Spleen (tissue), 11 donors: Measurements from ENCODE around the gene FGD4. TPM values are rescaled to one million over a fixed set of nuclear protein-coding genes. Genes with fewer than 3 reads are reported as not detected.

Experiments used
- DNase-seq: peaks from one replicate; pipeline ENCODE4 v3.0.0-alpha.2; 2020
- H3K27ac ChIP-seq, 8 donors: fragments of 200-600 bp; sonication (generic) in 7 of 8; 1 replicate in 4 of 8; 2 replicates in 4 of 8; pipeline versions ENCODE4 v1.5.0 to v1.8.0; 2016 to 2021; ENCODE audit warnings: inconsistent platforms in 4 of 8, mild to moderate bottlenecking in 4 of 8, moderate library complexity in 1 of 8
- H3K27me3 ChIP-seq, 7 donors: fragments of 200-600 bp; sonication (generic) in 6 of 7; replicated peaks in 1 of 7; 1 replicate in 4 of 7; 2 replicates in 3 of 7; pipeline versions ENCODE4 v1.5.0 to v1.8.0; 2016 to 2021; ENCODE audit warnings: inconsistent platforms in 3 of 7, mild to moderate bottlenecking in 1 of 7
- H3K36me3 ChIP-seq, 6 donors: fragments of 200-600 bp; sonication (generic) in 5 of 6; 1 replicate in 4 of 6; 2 replicates in 2 of 6; pipeline versions ENCODE4 v1.5.0 to v1.8.0; 2016 to 2021; ENCODE audit warnings: inconsistent platforms in 2 of 6
- H3K4me1 ChIP-seq, 6 donors: fragments of 200-600 bp; sonication (generic) in 5 of 6; 1 replicate in 3 of 6; 2 replicates in 3 of 6; pipeline versions ENCODE4 v1.5.0 to v1.8.0; 2016 to 2021; ENCODE audit warnings: inconsistent platforms in 3 of 6
- H3K4me3 ChIP-seq, 8 donors: fragments of 200-600 bp; sonication (generic) in 7 of 8; 1 replicate in 4 of 8; 2 replicates in 4 of 8; pipeline versions ENCODE4 v1.5.0 to v1.8.0; 2016 to 2021; ENCODE audit warnings: inconsistent platforms in 4 of 8, mild to moderate bottlenecking in 4 of 8, moderate library complexity in 2 of 8
- H3K9me3 ChIP-seq, 8 donors: fragments of 200-600 bp; sonication (generic) in 7 of 8; 1 replicate in 4 of 8; 2 replicates in 4 of 8; pipeline versions ENCODE4 v1.5.0 to v1.8.0; 2016 to 2021; ENCODE audit warnings: inconsistent platforms in 4 of 8
- CTCF ChIP-seq, 11 experiments: fragments of 200-600 bp in 7 of 11; fragments of 450-650 bp in 4 of 11; sonication (generic) in 4 of 11; IDR thresholded peaks in 8 of 11; conservative IDR thresholded peaks in 3 of 11; 1 replicate in 7 of 11; 2 replicates in 4 of 11; pipeline versions ENCODE4 v1.4.0 to v1.8.0; 2016 to 2021; ENCODE audit warnings: antibody characterized with exemption in 11 of 11, inconsistent platforms in 4 of 11, mild to moderate bottlenecking in 1 of 11
- POLR2A ChIP-seq, 3 donors: fragments of 450-650 bp; IDR thresholded peaks; one replicate each; pipeline ENCODE4 v1.5.1; 2017; ENCODE audit warnings: antibody characterized with exemption in 3 of 3, mild to moderate bottlenecking in 1 of 3
- POLR2AphosphoS5 ChIP-seq, 3 donors: sonication (generic); formaldehyde crosslinking; IDR thresholded peaks; one replicate each; pipeline ENCODE4 v1.5.1; 2017; ENCODE audit warnings: antibody characterized with exemption in 3 of 3
- WGBS, 5 donors: extraction: QIAGEN DNeasy Blood & Tissue Kit in 3 of 5; methylation state at CpG; one replicate each; pipeline versions ENCODE4 v1.1.5 to v1.1.7; 2013 to 2018; 5-methylcytosine and 5-hydroxymethylcytosine counted together
- intact Hi-C: fragments of 100-400 bp; cut with DNase I; formaldehyde crosslinking; loops from one replicate; pipeline ENCODE4 v1.15.0; 2023; ENCODE audit warnings: low total_unique reads
- polyA plus RNA-seq, 3 donors: library from polyadenylated mRNA; stranded (reverse); fragments of 200-250 nt; gene quantifications; one replicate each; pipeline ENCODE4 v1.2.1, GENCODE V29; 2013
- total RNA-seq, 7 donors: library from RNA; depleted of rRNA in 3 of 7; stranded (reverse); fragments of >200 nt in 3 of 7; fragmentation: NEBNext Ultra II Directional in 4 of 7; extraction: Animal tissue kit (Norgen Biotek cat#: 25700) in 4 of 7; gene quantifications; one replicate each; pipeline versions ENCODE4 v1.1.0 to v1.2.1, GENCODE V29; 2016 to 2021
- donor health status: healthy with polysubstance abuse.
- donor health status: DM: no; HTN: no; CAD: no; lungs with moderate emphysema.
- donor health status: DM: no; HTN: no; CAD: no.
- donor health status: Bipolar disorder and iron deficiency.
- donor health status: healthy.
- donor health status: DM: no; HTN: no; CAD: no.
- donor health status: DM: yes; HTN: yes; CAD: no.

FGD4 gene
- total and polyA plus RNA-seq, 10 donors: 1.0 to 44.4 (median 25.7) TPM

- Histone ChIP-seq H3K4me1 (peaks cover 18 to 63% (median 38%) of the 10 kb centered on the region in 6 donors), H3K27me3 (no peaks in the 10 kb centered on the region), H3K9me3 (no peaks in the 10 kb centered on the region), H3K4me3 (no peak overlapping the region), H3K36me3 (peaks cover 0 to 8% (median 0%) of the 10 kb centered on the region in 6 donors), H3K27ac (peak overlapping the region in 6 of 8 donors; percentile 22 to 55 (median 37))
- WGBS, 5 donors: 51 to 76% (median 72%) methylated on average over 6 of the region's 6 CpGs
- intact Hi-C loops: no loop called here
- DNase-seq: no peak
- TF ChIP-seq POLR2AphosphoS5 (IDR thresholded peaks at IDR 0.05) (peak in 1 of 3 donors; percentile 30), CTCF (IDR thresholded peaks at IDR 0.05 in 8 of 11, conservative IDR thresholded peaks at IDR 0.05 in 3 of 11) (no peak)
Measured at GRCh38 chr12:32548691-32549281, 149.4 kb downstream of the FGD4 start.

GRCh38 chr12:32549675-32550079 is 150.3 kb downstream of the FGD4 start:
- DNase-seq: no peak
- Histone ChIP-seq H3K9me3 (no peaks in the 10 kb centered on the region), H3K36me3 (peaks cover 0 to 8% (median 0%) of the 10 kb centered on the region in 6 donors), H3K27ac (peak overlapping the region in 7 of 8 donors; percentile 0 to 55 (median 31)), H3K27me3 (no peaks in the 10 kb centered on the region), H3K4me1 (peaks cover 18 to 63% (median 38%) of the 10 kb centered on the region in 6 donors), H3K4me3 (peak overlapping the region in 1 of 8 donors; percentile 13)
- intact Hi-C loops: no loop called here
- TF ChIP-seq CTCF (IDR thresholded peaks at IDR 0.05 in 8 of 11, conservative IDR thresholded peaks at IDR 0.05 in 3 of 11) (no peak), POLR2AphosphoS5 (IDR thresholded peaks at IDR 0.05) (no peak), POLR2A (IDR thresholded peaks at IDR 0.05) (no peak)
- WGBS, 5 donors: 51 to 57% (median 55%) methylated on average over 8 of the region's 8 CpGs

GRCh38 chr12:32551058-32551457 is 151.7 kb downstream of the FGD4 start:
- WGBS, 5 donors: 67 to 100% (median 93%) methylated on average over 2 of the region's 2 CpGs
- no peak overlapping the region for H3K4me3 ChIP-seq
- DNase-seq: no peak
- H3K4me1 ChIP-seq: peaks cover 8 to 49% (median 27%) of the 10 kb centered on the region in 6 donors
- TF ChIP-seq CTCF (IDR thresholded peaks at IDR 0.05 in 8 of 11, conservative IDR thresholded peaks at IDR 0.05 in 3 of 11) (no peak), POLR2A (IDR thresholded peaks at IDR 0.05) (no peak), POLR2AphosphoS5 (IDR thresholded peaks at IDR 0.05) (no peak)
- no peak overlapping the region for H3K27ac ChIP-seq
- H3K9me3 ChIP-seq: no peaks in the 10 kb centered on the region
- intact Hi-C loops: no loop called here
- no peaks in the 10 kb centered on the region for H3K27me3 ChIP-seq
- peaks cover 0 to 8% (median 0%) of the 10 kb centered on the region in 6 donors for H3K36me3 ChIP-seq

GRCh38 chr12:32558903-32559302 is 159.5 kb downstream of the FGD4 start:
- TF ChIP-seq POLR2AphosphoS5 (IDR thresholded peaks at IDR 0.05): no peak
- TF ChIP-seq CTCF (IDR thresholded peaks at IDR 0.05 in 8 of 11, conservative IDR thresholded peaks at IDR 0.05 in 3 of 11): peak in 1 of 11 experiments; percentile 0
- Histone ChIP-seq H3K27ac (peak overlapping the region in 7 of 8 donors; percentile 2 to 72 (median 42)), H3K36me3 (peaks cover 0 to 8% (median 0%) of the 10 kb centered on the region in 6 donors), H3K4me3 (peak overlapping the region in 2 of 8 donors; percentile 2 to 11), H3K27me3 (no peaks in the 10 kb centered on the region), H3K4me1 (peaks cover 9 to 43% (median 26%) of the 10 kb centered on the region in 6 donors), H3K9me3 (no peaks in the 10 kb centered on the region)
- intact Hi-C loops: no loop called here
- DNase-seq: no peak
- WGBS, 5 donors: 46 to 73% (median 71%) methylated on average over 1 of the region's 1 CpG
